NCI-H460 (cell line): ENCODE results near the gene MKNK2. TPM values are rescaled to one million over a fixed set of nuclear protein-coding genes. Genes with fewer than 3 reads are reported as not detected.
A peak's percentile ranks its signal among the peaks of the same experiment; 100 is the strongest.
"Not testable (repeated sequence)": the region's sequence is repeated elsewhere in the genome, so short reads cannot be mapped to it uniquely, and the experiment has no call there.

ENCODE experiments used
- DNase-seq: peaks from one replicate; pipeline ENCODE4 v3.0.0-alpha.2; 2016; ENCODE audit warnings: low read depth; ENCODE audit errors: extremely low read depth
- total RNA-seq: library from RNA; depleted of rRNA; stranded (reverse); fragments of >200 nt; shearing (Covaris generic); gene quantifications from 2 replicates; pipeline ENCODE4 v1.2.3, GENCODE V29; 2014

MKNK2 gene
- total RNA-seq, 1 experiment from 2014 or later = 90.9 TPM

- DNase-seq = no peak
Observed at GRCh38 chr19:2034729-2035589, 16.1 kb downstream of the MKNK2 start.

GRCh38 chr19:2034253-2034652 lies 16.8 kb downstream of the MKNK2 start:
- DNase-seq = not testable (repeated sequence)

DNA sequence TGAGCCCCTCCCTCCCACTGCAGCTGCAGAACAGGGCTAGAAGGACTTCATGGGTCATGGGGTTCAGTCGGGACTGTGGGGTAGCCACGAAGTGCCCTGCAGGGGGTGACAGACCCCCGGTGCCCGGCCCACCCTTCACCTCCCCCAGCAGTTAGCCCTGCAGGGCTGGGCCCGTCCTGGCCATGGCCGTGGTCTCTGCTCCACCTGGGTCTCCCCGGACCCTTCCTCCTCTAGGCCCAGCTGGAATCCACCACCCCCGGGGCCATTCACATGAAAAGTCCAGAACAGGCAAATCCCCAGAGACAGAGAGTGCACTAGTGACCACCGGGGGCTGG lies 17.3 kb downstream of the MKNK2 start:
- no peak for DNase-seq

DNA sequence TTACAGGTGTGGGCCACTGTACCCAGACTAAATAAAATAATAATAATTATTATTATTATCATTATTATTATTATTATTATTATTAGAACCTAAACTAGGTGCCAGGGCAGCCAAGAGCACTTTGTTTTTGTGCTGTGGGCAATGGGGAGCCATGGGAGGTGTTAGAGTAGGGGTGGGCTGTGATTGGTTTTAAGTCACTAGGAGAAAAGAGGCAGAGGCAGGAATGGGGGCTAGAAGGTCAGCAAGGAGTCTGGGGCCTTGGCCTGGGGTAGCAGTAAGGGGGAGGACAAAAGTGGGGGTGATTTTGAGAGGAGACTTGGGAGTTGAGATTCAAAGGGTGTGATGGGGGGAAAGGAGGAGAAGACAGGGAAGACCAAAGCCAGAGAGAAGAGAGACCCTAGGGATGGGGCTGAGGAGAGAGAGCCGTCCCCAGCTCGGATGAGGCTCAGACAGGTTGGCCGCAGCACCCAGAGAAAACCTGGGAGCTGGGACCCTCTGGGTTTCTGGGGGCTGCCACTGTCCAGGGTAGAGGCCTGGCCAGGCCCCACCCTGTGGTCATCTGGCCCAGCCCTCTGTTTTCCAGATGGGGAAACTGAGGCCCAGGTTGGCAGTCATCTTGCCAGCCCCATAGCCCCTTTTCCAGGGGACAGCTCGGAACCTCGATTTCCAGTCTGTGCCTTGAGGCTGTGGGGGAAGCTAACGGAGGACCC lies 17.8 kb downstream of the MKNK2 start:
- DNase-seq = no peak

DNA sequence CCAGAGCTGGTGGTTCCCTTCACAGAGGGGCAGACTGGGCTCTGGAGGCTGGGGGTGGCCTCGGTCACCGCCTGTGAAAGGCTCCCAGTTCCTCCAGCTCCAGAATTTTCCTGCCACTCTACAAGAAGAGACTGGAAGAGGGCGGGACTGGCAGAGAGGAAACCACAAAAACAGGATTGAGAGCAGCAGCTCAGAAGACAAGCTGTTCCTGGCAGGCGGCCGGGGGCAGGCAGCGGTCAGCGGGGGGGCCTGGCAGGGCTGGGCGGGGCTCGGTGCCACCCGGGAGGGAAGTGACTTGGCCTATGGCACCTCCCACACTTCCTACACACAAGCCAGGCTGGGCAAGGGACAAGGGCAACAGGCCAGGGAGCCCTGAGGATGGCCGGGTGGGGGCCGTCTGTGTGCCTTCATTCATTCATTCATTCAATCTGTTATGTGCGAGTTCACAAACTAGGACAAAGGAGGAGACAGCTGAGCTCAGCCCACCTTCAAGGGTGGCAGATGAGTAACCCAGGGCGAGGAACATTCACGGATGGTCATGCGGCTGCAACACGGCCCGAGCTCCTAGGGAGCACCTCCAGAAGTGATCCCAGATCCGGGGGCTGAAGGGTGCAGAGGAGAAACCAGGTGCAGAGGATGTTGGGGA lies 18.6 kb downstream of the MKNK2 start:
- peak; percentile 75 for DNase-seq

DNA sequence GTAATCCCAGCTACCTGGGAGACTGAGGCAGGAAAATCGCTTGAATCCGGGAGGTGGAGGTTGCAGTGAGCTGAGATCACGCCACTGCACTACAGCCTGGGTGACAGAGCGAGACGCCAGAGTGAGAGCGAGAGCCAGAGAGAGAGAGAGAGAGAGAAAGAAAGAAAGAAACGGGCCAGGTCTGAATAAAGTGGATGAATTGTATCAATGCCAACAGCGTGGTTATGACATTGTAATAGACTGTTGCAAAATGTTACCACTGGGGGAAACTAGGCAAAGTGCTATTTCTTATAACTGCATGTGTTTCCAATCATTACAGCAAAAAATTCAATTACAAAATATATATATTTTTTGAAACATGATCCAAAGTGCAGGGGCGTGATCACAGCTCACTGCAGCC lies 23.7 kb downstream of the MKNK2 start:
- DNase-seq = no peak

DNA sequence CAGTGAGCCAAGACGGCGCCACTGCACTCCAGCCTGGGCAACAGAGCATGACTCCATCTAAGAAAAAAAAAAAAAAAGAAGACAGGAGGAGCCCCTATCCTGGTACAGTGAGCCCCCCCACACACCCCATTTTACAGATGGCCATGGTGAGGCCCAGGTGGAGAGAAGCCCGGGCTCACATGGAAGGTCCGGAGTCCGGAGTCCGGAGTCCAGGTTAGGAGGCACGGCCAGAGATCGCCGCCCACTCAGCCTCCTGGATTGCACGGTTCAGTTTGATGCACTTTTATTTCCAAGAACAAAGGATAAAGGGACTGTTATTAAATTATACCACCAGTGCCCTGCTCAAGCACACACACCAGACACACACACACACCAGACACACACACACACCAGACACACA lies 24.3 kb downstream of the MKNK2 start:
- no peak for DNase-seq

DNA sequence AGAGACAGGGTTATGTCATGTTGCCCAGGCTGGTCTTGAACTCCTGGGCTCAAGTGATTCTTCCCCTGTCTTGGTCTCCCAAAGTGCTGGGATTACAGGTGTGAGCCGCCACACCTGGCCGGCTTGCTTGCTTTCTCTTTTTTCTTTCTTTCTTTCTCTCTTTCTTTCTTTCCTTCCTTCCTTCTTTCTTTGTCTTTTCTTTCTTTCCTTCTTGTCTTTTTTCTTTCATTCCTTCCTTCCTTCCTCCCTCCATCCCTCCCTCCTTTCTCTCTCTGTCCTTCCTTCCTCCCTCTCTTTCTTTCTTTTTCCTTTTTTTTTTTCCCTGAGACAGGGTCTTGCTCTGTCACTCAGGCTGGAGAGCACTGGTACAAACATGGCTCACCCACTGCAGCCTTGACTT lies 28.8 kb downstream of the MKNK2 start:
- no peak for DNase-seq

DNA sequence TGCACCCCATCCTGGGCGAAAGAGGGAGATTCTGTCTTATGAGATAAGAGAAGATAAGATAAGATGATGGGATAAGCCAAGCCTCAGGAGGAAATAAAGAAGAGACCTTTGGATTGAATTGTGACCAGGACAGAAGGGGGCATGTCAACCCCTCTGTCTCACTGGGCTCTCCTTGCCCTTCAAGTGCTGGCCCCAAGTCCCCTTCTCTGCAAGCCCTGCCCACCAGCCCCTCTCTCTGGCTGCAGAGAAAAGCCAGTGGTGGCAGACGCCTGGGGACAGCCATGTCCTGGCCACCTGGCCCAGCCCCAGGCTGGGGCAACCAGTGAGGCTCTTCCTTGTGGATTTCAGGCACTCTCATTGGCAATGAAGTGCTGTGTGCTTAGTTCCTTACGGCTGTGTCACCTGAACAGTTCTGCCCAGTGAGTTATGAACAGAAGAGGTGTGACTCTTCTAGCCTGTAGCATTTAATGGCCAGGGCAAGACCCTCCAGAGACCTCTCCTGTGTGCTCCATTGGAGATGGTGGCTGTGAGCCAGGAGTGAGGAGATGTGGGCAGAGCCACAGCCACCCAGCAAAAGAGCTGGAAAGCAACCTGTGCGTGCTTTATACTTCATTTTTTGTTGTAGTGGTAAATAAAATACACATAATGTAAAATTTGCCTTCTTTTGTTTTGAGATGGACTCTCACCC lies 29.4 kb downstream of the MKNK2 start:
- no peak for DNase-seq

DNA sequence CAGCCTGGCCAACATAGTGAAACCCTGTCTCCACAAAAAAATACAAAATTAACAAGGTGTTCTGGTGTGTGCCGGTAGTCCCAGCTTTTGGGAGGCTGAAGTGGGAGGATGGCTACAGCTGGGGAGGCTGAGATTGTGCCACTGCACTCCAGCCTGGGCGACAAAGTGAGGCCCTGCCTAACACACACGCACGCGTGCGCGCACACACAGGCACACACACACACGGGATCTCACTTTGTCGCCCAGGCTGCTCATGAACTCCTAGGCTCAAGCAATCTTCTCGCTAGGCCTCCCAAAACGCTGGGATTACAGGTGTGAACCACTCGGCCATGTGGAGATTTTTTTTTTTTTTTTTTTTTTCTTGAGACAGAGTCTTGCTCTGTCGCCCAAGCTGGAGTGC lies 32.3 kb downstream of the MKNK2 start:
- DNase-seq = no peak

GRCh38 chr19:2016041-2016807 lies 34.8 kb downstream of the MKNK2 start:
- DNase-seq = peak; percentile 68

DNA sequence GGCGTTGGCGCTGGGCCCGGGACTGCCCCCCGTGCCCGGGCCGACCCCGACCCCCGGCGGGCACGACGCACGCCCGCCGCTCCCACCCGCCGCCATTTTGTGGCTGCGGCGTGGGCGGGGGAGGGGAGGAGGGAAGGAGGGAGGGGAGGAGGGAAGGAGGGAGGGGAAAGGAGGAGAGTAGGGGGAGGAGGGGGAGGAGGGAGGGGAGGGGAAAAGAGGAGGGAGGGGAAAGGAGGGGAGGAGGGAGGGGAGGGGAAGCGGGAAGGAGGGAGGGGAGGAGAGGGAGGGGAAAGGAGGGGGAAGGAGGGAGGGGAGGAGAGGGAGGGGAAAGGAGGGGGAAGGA lies 35.5 kb downstream of the MKNK2 start, which contains the start of gene BTBD2:
BTBD2 (minus strand) TSS at position 107 of the 343 bp plus-strand sequence; CDS start at position 96, 11 bp downstream.
- DNase-seq = peak; percentile 48

DNA sequence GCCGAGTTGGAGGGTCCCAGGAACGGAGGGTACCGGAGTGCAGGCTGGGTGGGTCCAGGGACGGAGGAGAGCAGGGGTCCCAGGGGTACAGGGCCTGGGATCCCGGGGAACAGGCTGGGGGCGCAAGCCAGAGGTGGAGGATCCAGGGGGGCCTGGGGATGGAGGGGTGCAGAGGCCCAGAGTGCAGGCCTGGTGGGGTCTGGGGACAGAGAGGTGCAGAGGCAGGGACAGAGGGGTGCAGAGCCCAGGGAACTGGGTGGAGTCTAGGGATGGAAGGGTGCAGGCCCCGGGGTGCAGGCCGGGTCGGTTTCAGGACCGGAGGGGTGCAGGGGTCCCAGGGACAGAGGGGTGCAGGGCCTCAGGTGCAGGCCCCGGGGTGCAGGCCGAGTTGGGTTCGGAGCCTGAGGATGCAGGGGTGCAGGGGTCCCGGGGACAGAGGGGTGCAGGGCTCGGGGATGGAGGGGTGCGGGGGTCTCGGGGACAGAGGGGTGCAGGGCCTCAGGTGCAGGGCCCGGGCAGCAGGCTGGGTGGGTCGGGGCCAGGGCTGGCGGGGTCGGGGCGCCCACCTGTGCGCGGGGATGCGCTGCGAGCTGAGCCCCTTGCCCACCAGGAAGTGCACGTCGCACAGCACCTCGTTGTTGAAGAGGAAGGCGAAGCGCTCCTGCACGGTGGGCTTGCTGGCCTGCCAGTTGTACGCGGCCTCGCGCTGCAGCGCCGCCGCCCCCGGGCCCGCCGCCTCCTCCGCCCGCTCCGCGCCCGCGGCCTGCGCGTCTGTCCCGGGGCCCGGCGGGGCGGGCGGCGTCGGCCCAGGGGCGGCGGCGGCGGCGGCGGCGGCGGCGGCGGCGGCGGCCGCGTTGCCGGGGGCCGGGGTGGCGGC lies 36.1 kb downstream of the MKNK2 start:
- no peak for DNase-seq

DNA sequence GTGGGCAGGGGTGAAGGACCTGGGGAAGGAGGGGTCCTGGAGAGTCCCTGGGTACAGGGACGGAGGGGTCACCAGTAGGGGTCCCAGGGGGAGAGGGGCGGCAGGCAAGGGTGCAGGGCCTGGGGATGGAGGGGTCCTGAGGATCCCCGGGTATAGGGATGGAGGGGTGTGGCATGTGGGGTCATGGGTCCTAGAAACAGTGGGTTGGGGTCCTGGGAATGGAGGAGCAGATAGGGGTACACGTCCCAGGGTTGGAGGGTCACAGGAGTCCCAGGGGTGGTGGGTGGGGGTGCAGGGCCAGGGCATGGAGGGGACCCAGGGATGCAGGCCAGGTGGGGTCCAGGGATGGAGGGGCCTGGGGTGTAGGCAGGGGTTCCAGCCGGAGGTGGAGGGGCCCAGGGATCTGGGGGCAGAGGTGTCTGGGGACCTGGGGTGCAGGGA lies 36.9 kb downstream of the MKNK2 start:
- no peak for DNase-seq

DNA sequence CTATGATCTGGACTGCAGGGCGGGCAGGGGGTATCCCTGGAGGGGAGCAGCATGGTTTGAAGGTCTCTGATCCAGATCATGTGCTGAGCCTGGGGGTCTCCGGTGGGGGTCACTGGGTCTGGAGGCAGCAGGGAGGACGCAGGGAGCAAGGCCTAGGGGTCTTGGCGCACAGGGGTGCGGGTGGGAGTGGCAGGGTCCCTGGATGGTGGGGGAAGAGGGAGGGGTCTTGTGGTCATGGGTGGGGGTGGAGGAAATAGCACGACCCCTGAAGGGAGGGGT lies 37.4 kb downstream of the MKNK2 start:
- no peak for DNase-seq

DNA sequence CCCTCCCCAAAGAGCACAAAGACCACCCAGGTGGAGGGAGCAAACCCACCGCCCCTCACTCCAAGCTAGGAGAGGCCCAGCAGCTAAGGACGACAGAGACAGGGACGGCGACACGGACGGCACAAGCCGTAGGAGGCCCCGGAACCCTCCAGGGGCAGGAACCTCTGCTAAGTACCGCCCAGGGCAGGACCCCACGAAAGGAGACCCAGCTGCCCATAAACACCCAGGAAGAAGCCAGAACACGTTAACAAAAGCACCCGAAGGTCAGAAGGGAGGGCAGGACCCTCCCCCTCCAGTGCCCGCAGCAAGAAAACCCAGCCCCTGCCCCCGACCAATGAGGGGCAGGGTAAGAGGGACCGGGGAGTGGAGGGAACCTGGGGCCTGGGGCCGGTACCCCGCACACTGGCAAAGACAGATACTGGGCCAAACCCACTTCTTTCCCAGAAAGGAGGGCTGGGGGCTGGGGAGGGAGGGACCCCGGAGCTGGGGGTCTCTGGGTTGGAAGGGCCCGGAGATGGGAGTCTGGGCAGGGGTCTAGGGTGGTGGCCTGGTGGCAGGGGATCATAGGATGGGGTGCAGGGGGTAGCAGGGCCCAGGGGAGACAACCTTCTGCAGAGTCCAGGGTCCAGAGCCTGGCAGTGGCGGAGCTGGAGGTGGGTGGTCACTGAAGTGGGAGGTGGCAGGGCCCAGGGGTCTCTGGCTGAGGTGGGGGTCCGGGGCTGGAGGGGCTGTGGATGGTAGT lies 37.9 kb downstream of the MKNK2 start:
- no peak for DNase-seq

DNA sequence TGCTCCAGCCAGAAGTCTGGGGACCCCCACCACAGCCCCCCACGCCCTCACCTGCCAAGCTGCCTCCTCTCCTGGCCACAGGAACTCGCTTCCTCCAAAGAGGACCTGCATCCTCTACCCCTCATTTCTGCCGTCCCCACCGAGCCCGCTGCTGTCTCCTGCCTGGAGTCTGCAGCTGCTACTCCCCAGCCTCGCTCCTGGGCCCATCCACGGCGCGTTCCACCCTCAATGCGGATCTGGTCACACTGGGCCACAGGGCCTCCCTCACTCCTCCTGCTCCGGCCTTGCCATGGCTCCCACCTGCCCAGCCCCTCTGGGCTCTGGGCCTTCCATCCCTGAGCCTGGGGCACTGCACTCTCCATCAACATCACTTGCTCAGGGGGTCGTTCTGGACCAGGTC lies 39.9 kb downstream of the MKNK2 start:
- no peak for DNase-seq

GRCh38 chr19:2010135-2010668 lies 40.8 kb downstream of the MKNK2 start:
- DNase-seq = no peak

GRCh38 chr19:2003874-2004273 lies 47.2 kb downstream of the MKNK2 start:
- DNase-seq = no peak
